ENCODE measurements around the gene PUSL1.

Gene PUSL1

DNA sequence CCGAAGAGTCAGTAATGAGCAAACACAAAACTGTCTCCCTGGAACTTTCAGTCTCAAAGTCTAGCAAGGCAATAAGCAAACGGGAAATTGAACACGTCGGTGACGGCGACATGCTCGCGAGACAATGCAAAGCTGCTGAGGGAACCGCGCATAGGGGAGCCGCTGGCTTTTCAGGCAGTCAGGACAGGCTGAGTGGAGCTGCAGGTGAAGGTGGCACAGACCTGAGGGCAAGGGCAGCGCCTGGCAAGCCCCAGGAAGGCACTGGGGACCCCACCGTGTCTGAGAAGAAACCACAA lies 11.2 kb downstream of the PUSL1 start:
- Histone ChIP-seq H2AFZ (ENCODE audit: low read length, unreplicated experiment) (no peak overlapping the region), H3K27me3 (ENCODE audit: insufficient read depth, low read length) (no peaks in the 10 kb centered on the region), H3K27ac (ENCODE audit: low read depth, low read length) (no peak overlapping the region), H3K36me3 (ENCODE audit: insufficient read depth, low read length) (0 out of 2 replicates have a peak, but pooled peaks cover 4% of the 10 kb centered on the region), H3K4me1 (ENCODE audit: control insufficient read depth, insufficient read depth, low read length, unreplicated experiment) (peaks cover 34% of the 10 kb centered on the region), H3K4me3 (ENCODE audit: low read depth, low read length) (no peak overlapping the region), H3K79me2 (ENCODE audit: control insufficient read depth, insufficient read depth, low read length, unreplicated experiment) (peaks cover 52% of the 10 kb centered on the region)

DNA sequence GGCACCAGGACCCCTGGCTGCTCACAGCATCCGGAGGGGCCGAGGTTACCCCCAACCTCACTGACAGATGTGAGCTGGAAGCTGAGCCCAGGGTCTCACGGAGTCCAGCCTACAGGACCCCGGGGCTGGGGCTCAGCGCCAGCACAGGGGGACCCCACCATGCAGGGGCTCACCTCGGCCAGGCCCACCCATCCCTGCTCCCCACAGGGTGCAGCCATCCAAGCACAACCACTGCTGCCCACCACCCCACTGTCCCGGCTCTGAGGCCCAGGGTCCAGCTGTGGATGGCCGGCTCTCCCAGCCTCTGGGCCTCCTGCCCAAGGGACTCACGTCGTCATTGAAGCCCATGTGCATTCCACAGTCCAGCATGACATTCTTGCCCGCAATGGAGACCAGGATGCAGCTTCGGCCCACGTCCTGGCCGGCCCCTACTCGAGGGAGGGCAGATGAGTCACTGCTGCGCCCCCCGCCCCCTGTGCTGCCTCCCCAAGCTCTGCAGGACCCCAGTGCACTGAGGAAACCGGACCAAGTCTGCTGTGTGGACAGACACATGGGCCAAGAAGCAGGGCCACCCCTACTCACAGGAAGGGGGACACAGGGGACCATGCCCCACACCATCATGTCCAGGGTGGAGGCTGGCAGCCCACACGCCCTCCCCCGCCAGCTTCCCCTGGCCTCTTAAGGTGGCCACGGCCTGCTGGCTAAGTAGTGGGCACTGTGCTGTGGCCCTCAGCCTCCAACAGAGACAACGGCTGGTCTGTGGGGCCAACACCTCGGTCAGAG lies 12.5 kb downstream of the PUSL1 start:
- H3K27ac ChIP-seq (ENCODE audit: low read depth, low read length): no peak overlapping the region; the same call in 1 of the 2 replicates
- peaks cover 60% of the 10 kb centered on the region for H3K79me2 ChIP-seq (ENCODE audit: control insufficient read depth, insufficient read depth, low read length, unreplicated experiment)
- no peaks in the 10 kb centered on the region for H3K36me3 ChIP-seq (ENCODE audit: insufficient read depth, low read length)
- no peak overlapping the region for H2AFZ ChIP-seq (ENCODE audit: low read length, unreplicated experiment)
- no peaks in the 10 kb centered on the region for H3K27me3 ChIP-seq (ENCODE audit: insufficient read depth, low read length)
- no peak overlapping the region for H3K4me3 ChIP-seq (ENCODE audit: low read depth, low read length)
- peaks cover 38% of the 10 kb centered on the region for H3K4me1 ChIP-seq (ENCODE audit: control insufficient read depth, insufficient read depth, low read length, unreplicated experiment)

DNA sequence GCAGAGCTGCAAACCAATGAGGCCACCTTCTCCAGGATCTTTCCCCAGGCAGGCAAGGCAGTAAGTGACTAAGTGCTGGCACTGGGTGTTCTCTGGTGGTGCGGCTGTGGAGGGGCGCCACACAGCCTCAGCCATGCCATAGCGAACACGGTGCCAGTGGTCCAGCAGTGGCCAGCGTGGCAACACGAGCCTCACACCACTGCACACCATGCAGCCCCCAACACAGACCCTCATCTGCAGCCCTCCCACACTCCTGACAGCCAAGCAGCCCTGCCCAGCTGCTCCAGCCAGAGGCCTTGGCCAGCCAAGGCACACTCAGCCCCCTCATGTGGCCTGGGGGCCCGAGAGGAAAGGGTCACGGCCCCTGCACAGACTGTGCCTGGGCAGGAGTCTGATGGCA lies 13.1 kb downstream of the PUSL1 start:
- H3K4me3 ChIP-seq (ENCODE audit: low read depth, low read length): no peak overlapping the region; the same call in 1 of the 2 replicates
- peaks cover 41% of the 10 kb centered on the region for H3K4me1 ChIP-seq (ENCODE audit: control insufficient read depth, insufficient read depth, low read length, unreplicated experiment)
- no peak overlapping the region for H2AFZ ChIP-seq (ENCODE audit: low read length, unreplicated experiment)
- peaks cover 63% of the 10 kb centered on the region for H3K79me2 ChIP-seq (ENCODE audit: control insufficient read depth, insufficient read depth, low read length, unreplicated experiment)
- no peaks in the 10 kb centered on the region for H3K36me3 ChIP-seq (ENCODE audit: insufficient read depth, low read length)
- no peaks in the 10 kb centered on the region for H3K27me3 ChIP-seq (ENCODE audit: insufficient read depth, low read length)
- no peak overlapping the region; the same call in 1 of the 2 replicates for H3K27ac ChIP-seq (ENCODE audit: low read depth, low read length)

DNA sequence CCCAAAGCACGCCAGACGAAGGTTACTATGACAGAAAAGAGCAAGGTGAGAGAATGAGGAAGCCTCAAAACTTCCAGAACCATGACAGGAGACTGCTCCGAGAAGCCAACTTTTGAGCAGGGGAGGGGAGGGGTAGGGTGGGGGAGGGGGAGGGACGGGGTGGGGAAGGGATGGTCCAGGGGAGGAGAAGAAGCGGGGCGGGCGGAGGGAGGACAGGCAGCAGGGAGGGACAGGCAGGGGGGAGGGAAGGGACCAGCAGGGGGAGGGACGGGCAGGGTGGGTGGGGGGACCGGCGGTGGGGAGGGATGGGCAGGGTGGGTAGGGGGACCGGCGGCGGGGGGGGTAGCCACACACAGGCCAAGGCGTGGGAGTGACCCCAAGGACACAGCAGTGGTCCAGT lies 14.0 kb downstream of the PUSL1 start:
- Histone ChIP-seq H2AFZ (ENCODE audit: low read length, unreplicated experiment) (no peak overlapping the region), H3K4me3 (ENCODE audit: low read depth, low read length) (no peak overlapping the region), H3K79me2 (ENCODE audit: control insufficient read depth, insufficient read depth, low read length, unreplicated experiment) (peaks cover 63% of the 10 kb centered on the region), H3K4me1 (ENCODE audit: control insufficient read depth, insufficient read depth, low read length, unreplicated experiment) (peaks cover 41% of the 10 kb centered on the region), H3K27ac (ENCODE audit: low read depth, low read length) (no peak overlapping the region), H3K27me3 (ENCODE audit: insufficient read depth, low read length) (no peaks in the 10 kb centered on the region), H3K36me3 (ENCODE audit: insufficient read depth, low read length) (no peaks in the 10 kb centered on the region)

DNA sequence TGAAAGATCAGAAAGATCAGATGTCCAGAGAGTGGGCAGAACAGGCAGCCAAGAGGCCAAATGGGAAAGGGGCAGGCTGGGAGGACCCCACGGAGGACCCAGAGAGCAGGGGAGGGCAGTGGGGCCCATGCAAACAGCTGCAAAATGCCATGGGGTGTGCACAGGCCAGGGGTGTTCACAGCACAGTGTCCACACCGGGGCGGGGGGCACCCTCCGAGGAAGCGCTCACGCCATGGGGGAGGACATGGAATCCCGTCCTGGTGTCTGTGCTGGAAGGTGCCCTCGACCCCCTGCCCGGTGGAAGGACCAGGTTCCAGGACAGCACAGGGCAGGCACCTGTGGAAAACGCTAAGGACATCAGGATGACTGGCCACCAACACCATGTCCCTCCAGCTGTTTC lies 14.6 kb downstream of the PUSL1 start:
- peaks cover 63% of the 10 kb centered on the region for H3K79me2 ChIP-seq (ENCODE audit: control insufficient read depth, insufficient read depth, low read length, unreplicated experiment)
- H3K36me3 ChIP-seq (ENCODE audit: insufficient read depth, low read length): no peaks in the 10 kb centered on the region
- H3K4me3 ChIP-seq (ENCODE audit: low read depth, low read length): peak overlapping the region; percentile 68
- no peak overlapping the region for H2AFZ ChIP-seq (ENCODE audit: low read length, unreplicated experiment)
- H3K27me3 ChIP-seq (ENCODE audit: insufficient read depth, low read length): no peaks in the 10 kb centered on the region
- no peak overlapping the region for H3K27ac ChIP-seq (ENCODE audit: low read depth, low read length)
- peaks cover 39% of the 10 kb centered on the region for H3K4me1 ChIP-seq (ENCODE audit: control insufficient read depth, insufficient read depth, low read length, unreplicated experiment)

DNA sequence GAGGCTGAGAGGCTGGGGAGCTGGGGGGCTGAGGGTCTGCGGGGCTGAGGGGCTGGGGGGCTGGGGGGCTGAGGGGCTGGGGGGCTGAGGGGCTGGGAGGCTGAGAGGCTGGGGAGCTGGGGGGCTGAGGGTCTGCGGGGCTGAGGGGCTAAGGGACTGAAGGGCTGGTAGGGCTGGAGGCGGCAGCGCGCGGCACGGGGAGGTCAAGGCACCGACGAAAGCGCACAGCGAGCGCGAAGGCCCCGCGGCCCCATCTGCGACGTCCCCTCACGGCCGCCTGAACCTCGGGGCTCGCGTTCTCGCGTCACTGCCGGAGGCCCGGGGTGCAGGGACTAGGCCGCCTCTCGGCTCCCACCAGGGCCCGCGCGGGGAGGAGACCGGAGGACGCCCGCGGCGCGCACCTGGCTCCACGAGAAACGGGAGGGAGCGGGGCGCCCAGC lies 15.7 kb downstream of the PUSL1 start:
- Histone ChIP-seq H2AFZ (ENCODE audit: low read length, unreplicated experiment) (peak overlapping the region; percentile 68), H3K79me2 (ENCODE audit: control insufficient read depth, insufficient read depth, low read length, unreplicated experiment) (peaks cover 63% of the 10 kb centered on the region), H3K27ac (ENCODE audit: low read depth, low read length) (peak overlapping the region; percentile 66; the same call in 1 of the 2 replicates), H3K36me3 (ENCODE audit: insufficient read depth, low read length) (no peaks in the 10 kb centered on the region), H3K4me1 (ENCODE audit: control insufficient read depth, insufficient read depth, low read length, unreplicated experiment) (peaks cover 32% of the 10 kb centered on the region), H3K4me3 (ENCODE audit: low read depth, low read length) (peak overlapping the region; percentile 95), H3K27me3 (ENCODE audit: insufficient read depth, low read length) (no peaks in the 10 kb centered on the region)

DNA sequence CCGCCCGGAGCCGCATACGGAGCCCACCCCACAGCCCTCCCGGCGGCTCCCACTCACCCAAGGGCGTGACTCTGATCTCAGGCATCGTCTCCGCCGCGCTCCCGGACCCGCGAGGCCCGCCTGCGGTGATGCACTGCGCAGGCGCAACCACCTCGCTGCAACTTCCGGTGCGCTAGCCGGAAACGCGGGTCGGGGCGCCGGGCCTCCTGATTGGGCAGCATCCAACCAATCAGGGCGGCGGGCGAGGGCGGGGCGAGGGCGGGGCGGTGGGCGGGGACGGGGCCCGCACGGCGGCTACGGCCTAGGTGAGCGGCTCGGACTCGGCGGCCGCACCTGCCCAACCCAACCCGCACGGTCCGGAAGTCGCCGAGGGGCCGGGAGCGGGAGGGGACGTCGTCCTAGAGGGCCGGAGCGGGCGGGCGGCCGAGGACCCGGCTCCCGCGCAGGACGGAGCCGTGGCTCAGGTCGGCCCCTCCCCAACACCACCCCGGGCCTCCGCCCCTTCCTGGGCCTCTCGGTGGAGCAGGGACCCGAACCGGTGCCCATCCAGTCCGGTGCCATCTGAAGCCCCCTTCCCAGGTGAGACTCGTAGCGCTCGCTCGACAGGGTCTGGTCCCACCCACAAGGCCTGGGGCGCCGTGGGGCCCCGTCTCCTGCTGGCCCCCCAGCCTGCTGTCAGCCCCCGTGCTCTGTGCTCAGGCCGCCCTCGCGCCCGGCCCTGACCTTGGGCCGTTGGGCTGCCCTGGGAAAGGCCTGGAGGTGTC lies 16.3 kb downstream of the PUSL1 start, which contains the start of the genes CPTP and INTS11:
Gene CPTP (plus strand): TSS at position 279 of the 764 bp plus-strand sequence. CDS start 2,109 bp downstream, outside the sequence.
Gene INTS11 (minus strand): TSS at position 137 of the 764 bp plus-strand sequence. CDS start 52 bp downstream, at position 85.
- Histone ChIP-seq H3K79me2 (ENCODE audit: control insufficient read depth, insufficient read depth, low read length, unreplicated experiment) (peaks cover 57% of the 10 kb centered on the region), H3K36me3 (ENCODE audit: insufficient read depth, low read length) (no peaks in the 10 kb centered on the region), H3K27me3 (ENCODE audit: insufficient read depth, low read length) (no peaks in the 10 kb centered on the region), H3K4me1 (ENCODE audit: control insufficient read depth, insufficient read depth, low read length, unreplicated experiment) (peaks cover 32% of the 10 kb centered on the region), H3K27ac (ENCODE audit: low read depth, low read length) (peak within 1 kb of the TSS; percentile 66; the same call in 1 of the 2 replicates), H2AFZ (ENCODE audit: low read length, unreplicated experiment) (peak within 1 kb of the TSS; percentile 68), H3K4me3 (ENCODE audit: low read depth, low read length) (peak within 1 kb of the TSS; percentile 95)

DNA sequence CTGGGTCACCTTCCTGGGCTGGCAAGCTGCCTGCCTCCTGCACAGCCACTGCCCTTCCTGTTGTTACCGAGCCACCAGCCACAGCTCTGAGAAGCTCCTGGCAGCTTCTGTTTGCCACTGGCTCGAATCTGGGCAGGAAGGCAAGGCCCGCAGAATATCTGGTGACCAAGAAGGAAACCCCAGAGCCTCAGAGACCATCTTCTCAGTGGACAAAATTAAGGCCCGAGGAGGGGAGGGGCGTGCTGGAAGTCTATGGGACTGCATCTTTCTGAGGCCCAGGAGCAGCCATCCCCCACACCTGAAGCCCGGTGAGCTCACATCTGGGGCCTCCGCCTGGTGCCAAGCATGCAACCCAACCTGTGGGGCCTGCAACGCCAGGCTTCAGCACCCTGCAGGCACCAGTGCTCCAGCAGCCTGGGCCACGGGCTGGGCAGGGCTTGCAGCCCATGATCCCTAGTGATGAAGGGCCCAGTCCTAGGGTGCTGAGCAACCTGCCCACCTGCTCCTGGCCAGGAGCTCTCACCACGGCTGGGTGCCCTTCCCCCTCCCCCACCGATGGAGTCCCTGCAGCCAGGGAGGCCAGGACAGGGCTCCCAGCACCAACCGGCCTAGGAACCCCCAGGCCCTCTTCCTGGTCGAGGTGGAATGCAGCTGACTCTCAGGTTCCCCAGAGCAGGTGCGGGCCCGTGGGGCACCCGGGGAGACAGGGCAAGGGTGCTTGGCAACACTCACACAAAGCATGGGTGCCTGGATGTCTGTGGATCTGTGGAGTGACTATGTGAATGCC lies 17.1 kb downstream of the PUSL1 start:
- no peak overlapping the region for H2AFZ ChIP-seq (ENCODE audit: low read length, unreplicated experiment)
- H3K4me1 ChIP-seq (ENCODE audit: control insufficient read depth, insufficient read depth, low read length, unreplicated experiment): peaks cover 32% of the 10 kb centered on the region
- no peaks in the 10 kb centered on the region for H3K27me3 ChIP-seq (ENCODE audit: insufficient read depth, low read length)
- H3K79me2 ChIP-seq (ENCODE audit: control insufficient read depth, insufficient read depth, low read length, unreplicated experiment): peaks cover 49% of the 10 kb centered on the region
- 0 out of 2 replicates have a peak overlapping the region, but pooled peaks have one; percentile 11 for H3K27ac ChIP-seq (ENCODE audit: low read depth, low read length)
- H3K36me3 ChIP-seq (ENCODE audit: insufficient read depth, low read length): no peaks in the 10 kb centered on the region
- H3K4me3 ChIP-seq (ENCODE audit: low read depth, low read length): peak overlapping the region; percentile 95

DNA sequence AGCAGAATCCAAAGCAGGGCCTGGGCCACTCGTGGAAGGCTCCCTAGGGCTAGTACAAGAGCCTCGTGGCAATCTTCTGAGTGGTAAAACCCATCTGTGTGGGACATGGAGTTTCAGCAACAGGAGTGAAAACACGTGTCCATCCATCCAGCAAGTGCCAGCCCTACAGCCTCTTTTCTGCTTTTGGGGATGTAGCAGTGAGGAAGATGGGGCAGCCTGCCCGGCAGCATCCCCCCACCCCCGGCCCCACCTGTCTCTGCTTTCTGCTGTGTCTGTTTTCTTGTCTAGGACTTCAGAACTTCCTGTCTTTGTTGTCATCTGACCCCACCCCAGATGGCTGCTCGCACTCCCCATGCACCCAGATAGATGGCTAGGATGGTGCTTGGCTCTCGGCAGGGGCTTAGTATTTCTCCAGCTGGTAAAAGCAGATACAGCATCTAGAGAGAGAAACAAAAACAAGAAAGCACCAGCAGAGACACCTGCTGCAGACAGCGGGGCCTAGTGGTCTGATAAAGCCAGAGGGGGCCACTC lies 17.7 kb downstream of the PUSL1 start:
- peaks cover 43% of the 10 kb centered on the region for H3K79me2 ChIP-seq (ENCODE audit: control insufficient read depth, insufficient read depth, low read length, unreplicated experiment)
- no peaks in the 10 kb centered on the region for H3K27me3 ChIP-seq (ENCODE audit: insufficient read depth, low read length)
- H3K27ac ChIP-seq (ENCODE audit: low read depth, low read length): no peak overlapping the region
- H3K4me3 ChIP-seq (ENCODE audit: low read depth, low read length): peak overlapping the region; percentile 95
- H3K36me3 ChIP-seq (ENCODE audit: insufficient read depth, low read length): no peaks in the 10 kb centered on the region
- H2AFZ ChIP-seq (ENCODE audit: low read length, unreplicated experiment): no peak overlapping the region
- H3K4me1 ChIP-seq (ENCODE audit: control insufficient read depth, insufficient read depth, low read length, unreplicated experiment): peaks cover 28% of the 10 kb centered on the region

DNA sequence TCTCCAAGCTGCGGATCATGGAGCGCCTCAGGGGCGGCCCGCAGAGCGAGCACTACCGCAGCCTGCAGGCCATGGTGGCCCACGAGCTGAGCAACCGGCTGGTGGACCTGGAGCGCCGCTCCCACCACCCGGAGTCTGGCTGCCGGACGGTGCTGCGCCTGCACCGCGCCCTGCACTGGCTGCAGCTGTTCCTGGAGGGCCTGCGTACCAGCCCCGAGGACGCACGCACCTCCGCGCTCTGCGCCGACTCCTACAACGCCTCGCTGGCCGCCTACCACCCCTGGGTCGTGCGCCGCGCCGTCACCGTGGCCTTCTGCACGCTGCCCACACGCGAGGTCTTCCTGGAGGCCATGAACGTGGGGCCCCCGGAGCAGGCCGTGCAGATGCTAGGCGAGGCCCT lies 18.9 kb downstream of the PUSL1 start:
- no peak overlapping the region for H3K4me3 ChIP-seq (ENCODE audit: low read depth, low read length)
- no peaks in the 10 kb centered on the region for H3K27me3 ChIP-seq (ENCODE audit: insufficient read depth, low read length)
- H3K4me1 ChIP-seq (ENCODE audit: control insufficient read depth, insufficient read depth, low read length, unreplicated experiment): peaks cover 19% of the 10 kb centered on the region
- H3K36me3 ChIP-seq (ENCODE audit: insufficient read depth, low read length): no peaks in the 10 kb centered on the region
- peaks cover 31% of the 10 kb centered on the region for H3K79me2 ChIP-seq (ENCODE audit: control insufficient read depth, insufficient read depth, low read length, unreplicated experiment)
- H3K27ac ChIP-seq (ENCODE audit: low read depth, low read length): no peak overlapping the region
- H2AFZ ChIP-seq (ENCODE audit: low read length, unreplicated experiment): no peak overlapping the region

All from ACC112 (cell line).